ENCODE results near the gene ADRM1. TPM values are rescaled to one million over a fixed set of nuclear protein-coding genes. Genes with fewer than 3 reads are reported as not detected.

Gene ADRM1
- total and polyA plus RNA-seq, 10 of the 15 experiments (the other 5 are each of a cell fraction or from before 2014, with no cell fraction given): 3.4 to 213 (median 95.9) TPM

- TF ChIP-seq, protein P1, sequence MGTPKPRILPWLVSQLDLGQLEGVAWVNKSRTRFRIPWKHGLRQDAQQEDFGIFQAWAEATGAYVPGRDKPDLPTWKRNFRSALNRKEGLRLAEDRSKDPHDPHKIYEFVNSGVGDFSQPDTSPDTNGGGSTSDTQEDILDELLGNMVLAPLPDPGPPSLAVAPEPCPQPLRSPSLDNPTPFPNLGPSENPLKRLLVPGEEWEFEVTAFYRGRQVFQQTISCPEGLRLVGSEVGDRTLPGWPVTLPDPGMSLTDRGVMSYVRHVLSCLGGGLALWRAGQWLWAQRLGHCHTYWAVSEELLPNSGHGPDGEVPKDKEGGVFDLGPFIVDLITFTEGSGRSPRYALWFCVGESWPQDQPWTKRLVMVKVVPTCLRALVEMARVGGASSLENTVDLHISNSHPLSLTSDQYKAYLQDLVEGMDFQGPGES (IDR thresholded peaks at IDR 0.05): peak; percentile 77; the same call in 1 of the 2 replicates
- TF ChIP-seq CBX3 (IDR thresholded peaks at IDR 0.05; ENCODE audit: borderline replicate concordance, low read depth) (no peak), BRCA1 (IDR thresholded peaks at IDR 0.05; ENCODE audit: low read depth, low read length) (no peak), ATF7 (IDR thresholded peaks at IDR 0.05; ENCODE audit: low read depth) (no peak), YBX1 (IDR thresholded peaks at IDR 0.05) (no peak), NFXL1 (IDR thresholded peaks at IDR 0.05; ENCODE audit: borderline replicate concordance) (no peak), GATAD2B (conservative IDR thresholded peaks at IDR 0.05; ENCODE audit: low read depth) (peak; percentile 88), RAD21 (IDR thresholded peaks at IDR 0.05; ENCODE audit: insufficient read depth, low read depth, low read length) (peak; percentile 64), CTCF (IDR thresholded peaks at IDR 0.05 in 2 of 3, conservative IDR thresholded peaks at IDR 0.05 in 1 of 3; ENCODE audit: control insufficient read depth in 2 of 3, extremely low read depth in 1 of 3, insufficient read depth in 1 of 3, low read depth in 3 of 3, low read length in 3 of 3) (peak; percentile 80 to 99 (median 92)), POU2F2 (IDR thresholded peaks at IDR 0.05; ENCODE audit: borderline replicate concordance, low read depth, low read length) (0 out of 3 replicates have a peak, but pooled peaks have one; percentile 7), KDM1A (IDR thresholded peaks at IDR 0.05; ENCODE audit: borderline replicate concordance) (no peak), IKZF1 (conservative IDR thresholded peaks at IDR 0.05) (peak; percentile 73), SMARCA5 (IDR thresholded peaks at IDR 0.05) (peak; percentile 86), HDAC2 (IDR thresholded peaks at IDR 0.05) (no peak), PBX3 (IDR thresholded peaks at IDR 0.05; ENCODE audit: insufficient replicate concordance, low read depth, low read length) (peak; percentile 96)
- TF ChIP-seq, protein P2, sequence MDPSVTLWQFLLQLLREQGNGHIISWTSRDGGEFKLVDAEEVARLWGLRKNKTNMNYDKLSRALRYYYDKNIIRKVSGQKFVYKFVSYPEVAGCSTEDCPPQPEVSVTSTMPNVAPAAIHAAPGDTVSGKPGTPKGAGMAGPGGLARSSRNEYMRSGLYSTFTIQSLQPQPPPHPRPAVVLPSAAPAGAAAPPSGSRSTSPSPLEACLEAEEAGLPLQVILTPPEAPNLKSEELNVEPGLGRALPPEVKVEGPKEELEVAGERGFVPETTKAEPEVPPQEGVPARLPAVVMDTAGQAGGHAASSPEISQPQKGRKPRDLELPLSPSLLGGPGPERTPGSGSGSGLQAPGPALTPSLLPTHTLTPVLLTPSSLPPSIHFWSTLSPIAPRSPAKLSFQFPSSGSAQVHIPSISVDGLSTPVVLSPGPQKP (IDR thresholded peaks at IDR 0.05; ENCODE audit: low read depth, low read length): peak; percentile 84
Observed at GRCh38 chr20:62302341-62303061, at the start of gene ADRM1 (continued).
